Kidney tubule cell (primary cell): ENCODE measurements around the gene TNK2.
"Not testable (repeated sequence)": the region's sequence is repeated elsewhere in the genome, so short reads cannot be mapped to it uniquely, and the experiment has no call there.

Source experiments
- DNase-seq: peaks from one replicate; pipeline ENCODE4 v3.0.0-alpha.2; 2018; ENCODE audit warnings: low spot score

TNK2 gene

GRCh38 chr3:195821403-195822130 lies 86.8 kb downstream of the TNK2 start:
- DNase-seq = peak; percentile 50

- DNase-seq = peak; percentile 21
These were observed 87.5 kb downstream of the TNK2 start for GRCh38 chr3:195820901-195821300.

GRCh38 chr3:195820186-195820585 lies 88.2 kb downstream of the TNK2 start:
- no peak for DNase-seq

GRCh38 chr3:195818301-195818700 lies 90.0 kb downstream of the TNK2 start:
- DNase-seq = no peak

- no peak for DNase-seq
These were observed 90.7 kb downstream of the TNK2 start for GRCh38 chr3:195817578-195818135.

GRCh38 chr3:195816276-195816913 lies 92.0 kb downstream of the TNK2 start:
- DNase-seq = not testable (repeated sequence)

- DNase-seq = peak; percentile 87
These were observed 93.1 kb downstream of the TNK2 start for GRCh38 chr3:195815169-195815771.

- no peak for DNase-seq
These were observed 94.3 kb downstream of the TNK2 start for GRCh38 chr3:195813916-195814640.
